ENCODE results near the gene PLA2G2F. TPM values are rescaled to one million over a fixed set of nuclear protein-coding genes. Genes with fewer than 3 reads are reported as not detected.

PLA2G2F gene
- total RNA-seq, 2 experiments from 2014 or later = not detected

DNA sequence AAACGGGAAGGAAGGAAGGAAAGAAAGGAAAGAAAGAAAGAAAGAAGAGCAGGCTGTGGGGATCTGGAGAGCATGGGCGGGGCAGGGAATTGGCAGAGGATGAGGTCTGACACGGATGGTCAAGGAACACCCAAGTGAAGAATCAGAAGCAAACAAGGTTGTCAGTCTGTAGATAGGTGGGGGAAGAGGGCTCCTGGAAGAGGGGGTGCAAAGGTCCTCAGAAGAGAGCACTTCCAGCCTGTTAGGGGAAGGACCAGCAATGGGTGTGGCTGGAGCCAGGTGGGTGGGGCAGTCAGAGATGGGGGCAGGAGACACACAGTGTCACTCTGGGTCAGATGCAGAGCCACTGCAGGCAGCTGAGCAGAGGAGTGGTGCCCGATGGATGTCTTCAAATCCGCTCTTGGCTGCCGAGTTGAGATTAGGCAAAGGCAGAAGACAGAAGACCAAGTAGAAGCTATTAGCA is 58.2 kb downstream of the PLA2G2F start:
- no peak for DNase-seq
- no peak overlapping the region for H3K27ac ChIP-seq (ENCODE audit: low read depth in 1 of 2, low read length in 2 of 2)
- H3K27ac Mint-ChIP-seq = no peak overlapping the region
- no peak for ATAC-seq (ENCODE audit: poor library complexity)
- TF ChIP-seq, protein P1, sequence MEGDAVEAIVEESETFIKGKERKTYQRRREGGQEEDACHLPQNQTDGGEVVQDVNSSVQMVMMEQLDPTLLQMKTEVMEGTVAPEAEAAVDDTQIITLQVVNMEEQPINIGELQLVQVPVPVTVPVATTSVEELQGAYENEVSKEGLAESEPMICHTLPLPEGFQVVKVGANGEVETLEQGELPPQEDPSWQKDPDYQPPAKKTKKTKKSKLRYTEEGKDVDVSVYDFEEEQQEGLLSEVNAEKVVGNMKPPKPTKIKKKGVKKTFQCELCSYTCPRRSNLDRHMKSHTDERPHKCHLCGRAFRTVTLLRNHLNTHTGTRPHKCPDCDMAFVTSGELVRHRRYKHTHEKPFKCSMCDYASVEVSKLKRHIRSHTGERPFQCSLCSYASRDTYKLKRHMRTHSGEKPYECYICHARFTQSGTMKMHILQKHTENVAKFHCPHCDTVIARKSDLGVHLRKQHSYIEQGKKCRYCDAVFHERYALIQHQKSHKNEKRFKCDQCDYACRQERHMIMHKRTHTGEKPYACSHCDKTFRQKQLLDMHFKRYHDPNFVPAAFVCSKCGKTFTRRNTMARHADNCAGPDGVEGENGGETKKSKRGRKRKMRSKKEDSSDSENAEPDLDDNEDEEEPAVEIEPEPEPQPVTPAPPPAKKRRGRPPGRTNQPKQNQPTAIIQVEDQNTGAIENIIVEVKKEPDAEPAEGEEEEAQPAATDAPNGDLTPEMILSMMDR (IDR thresholded peaks at IDR 0.05) = no peak
- no peaks in the 10 kb centered on the region for H3K9me3 ChIP-seq (ENCODE audit: control insufficient read depth in 1 of 2, insufficient read depth in 1 of 2, low read length in 2 of 2)
- no peaks in the 10 kb centered on the region for H3K36me3 Mint-ChIP-seq (ENCODE audit: low read depth)
- H3K4me1 Mint-ChIP-seq (ENCODE audit: low read depth) = no peaks in the 10 kb centered on the region
- POLR2A ChIA-PET = no interaction called here
- H3K27me3 Mint-ChIP-seq = peaks cover 10% of the 10 kb centered on the region
- H3K4me1 ChIP-seq (ENCODE audit: insufficient read depth, low read length) = peaks cover 4% of the 10 kb centered on the region
- no peaks in the 10 kb centered on the region for H3K9me3 Mint-ChIP-seq
- H3K4me3 Mint-ChIP-seq = no peak overlapping the region
- CTCF ChIA-PET = no interaction called here
- intact Hi-C loops (cut with DNase I, micrococcal nuclease) = loop anchor here in 1 of 2 experiments (5.0 to 10.0 kb wide), 2 partner anchors 223 to 295 kb away; partner anchors contain the start of gene PLA2G2A
- H3K4me3 ChIP-seq (ENCODE audit: low read length) = no peak overlapping the region
- H3K27me3 ChIP-seq (ENCODE audit: control insufficient read depth in 1 of 2, insufficient read depth in 2 of 2, low read length in 2 of 2) = peaks cover 0 to 2% of the 10 kb centered on the region in 2 experiments
- H3K36me3 ChIP-seq (ENCODE audit: insufficient read depth, low read length) = no peaks in the 10 kb centered on the region

DNA sequence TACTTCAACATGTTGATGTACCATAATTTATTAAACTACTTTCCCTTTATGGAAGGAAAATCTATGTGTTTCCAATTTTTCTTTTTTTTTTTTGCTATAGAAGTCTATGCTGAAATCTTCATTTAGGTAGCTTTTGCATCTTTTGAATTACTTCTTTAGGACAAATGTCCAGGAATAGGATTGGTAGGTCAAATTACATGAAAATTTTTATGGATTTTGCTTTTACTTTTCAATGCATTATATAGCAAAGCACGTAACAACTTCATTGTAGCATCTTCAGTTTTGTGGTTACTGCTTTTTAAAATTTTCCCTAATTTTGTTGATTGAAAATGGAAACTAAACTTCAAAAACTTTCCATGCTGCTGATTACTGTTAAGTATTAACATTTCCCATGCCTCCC is 59.2 kb downstream of the PLA2G2F start:
- ATAC-seq (ENCODE audit: poor library complexity) (no peak), DNase-seq (no peak)
- Histone ChIP-seq H3K36me3 (ENCODE audit: insufficient read depth, low read length) (no peaks in the 10 kb centered on the region), H3K9me3 (ENCODE audit: control insufficient read depth in 1 of 2, insufficient read depth in 1 of 2, low read length in 2 of 2) (no peaks in the 10 kb centered on the region), H3K27ac (ENCODE audit: low read depth in 1 of 2, low read length in 2 of 2) (no peak overlapping the region), H3K4me3 (ENCODE audit: low read length) (no peak overlapping the region), H3K4me1 (ENCODE audit: insufficient read depth, low read length) (peaks cover 4% of the 10 kb centered on the region), H3K27me3 (ENCODE audit: control insufficient read depth in 1 of 2, insufficient read depth in 2 of 2, low read length in 2 of 2) (peaks cover 0 to 2% of the 10 kb centered on the region in 2 experiments)
- POLR2A ChIA-PET = no interaction called here
- H3K27me3 Mint-ChIP-seq = peaks cover 10% of the 10 kb centered on the region
- H3K9me3 Mint-ChIP-seq = no peaks in the 10 kb centered on the region
- H3K27ac Mint-ChIP-seq = no peak overlapping the region
- no peaks in the 10 kb centered on the region for H3K36me3 Mint-ChIP-seq (ENCODE audit: low read depth)
- TF ChIP-seq, protein P1 (IDR thresholded peaks at IDR 0.05) = no peak
- H3K4me3 Mint-ChIP-seq = no peak overlapping the region
- intact Hi-C loops (cut with DNase I, micrococcal nuclease) = loop anchor here in 1 of 2 experiments (5.0 to 10.0 kb wide), 2 partner anchors 223 to 294 kb away; partner anchors contain the start of gene PLA2G2A
- no peaks in the 10 kb centered on the region for H3K4me1 Mint-ChIP-seq (ENCODE audit: low read depth)
- CTCF ChIA-PET = no interaction called here

DNA sequence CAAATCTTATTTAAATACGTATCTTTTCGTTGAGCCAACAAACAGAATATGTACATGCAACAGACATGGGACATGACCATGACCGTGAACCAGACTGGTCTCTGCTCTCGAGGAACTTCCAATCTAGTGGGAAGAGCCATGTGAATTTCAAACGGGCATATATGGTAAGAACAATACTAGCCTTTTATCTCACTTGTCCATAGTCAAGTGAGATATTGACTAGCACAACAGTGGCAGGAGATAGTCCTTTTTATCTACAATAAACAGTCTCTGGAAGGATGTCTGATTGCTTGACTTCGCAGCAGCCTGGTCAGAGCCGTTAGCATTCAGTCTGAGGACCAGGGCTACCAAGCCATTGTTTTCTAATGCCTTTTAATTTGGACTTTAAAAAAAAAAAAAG is 59.8 kb downstream of the PLA2G2F start:
- no peak overlapping the region for H3K4me3 ChIP-seq (ENCODE audit: low read length)
- CTCF ChIA-PET = no interaction called here
- H3K27me3 ChIP-seq (ENCODE audit: control insufficient read depth in 1 of 2, insufficient read depth in 2 of 2, low read length in 2 of 2) = peaks cover 0 to 2% of the 10 kb centered on the region in 2 experiments
- ATAC-seq (ENCODE audit: poor library complexity) (no peak), DNase-seq (no peak)
- POLR2A ChIA-PET = no interaction called here
- no peaks in the 10 kb centered on the region for H3K36me3 Mint-ChIP-seq (ENCODE audit: low read depth)
- TF ChIP-seq, protein P1 (IDR thresholded peaks at IDR 0.05) = no peak
- no peak overlapping the region for H3K4me3 Mint-ChIP-seq
- peaks cover 13% of the 10 kb centered on the region for H3K27me3 Mint-ChIP-seq
- H3K36me3 ChIP-seq (ENCODE audit: insufficient read depth, low read length) = no peaks in the 10 kb centered on the region
- no peak overlapping the region for H3K27ac Mint-ChIP-seq
- H3K27ac ChIP-seq (ENCODE audit: low read depth in 1 of 2, low read length in 2 of 2) = no peak overlapping the region
- no peaks in the 10 kb centered on the region for H3K9me3 ChIP-seq (ENCODE audit: control insufficient read depth in 1 of 2, insufficient read depth in 1 of 2, low read length in 2 of 2)
- peaks cover 4% of the 10 kb centered on the region for H3K4me1 ChIP-seq (ENCODE audit: insufficient read depth, low read length)
- no peaks in the 10 kb centered on the region for H3K9me3 Mint-ChIP-seq
- intact Hi-C loops (cut with DNase I, micrococcal nuclease) = loop anchor here in 1 of 2 experiments (5.0 to 10.0 kb wide), 2 partner anchors 224 to 293 kb away; partner anchors contain the start of gene PLA2G2A
- H3K4me1 Mint-ChIP-seq (ENCODE audit: low read depth) = no peaks in the 10 kb centered on the region

All from CD4-positive, alpha-beta T cell (primary cell).